ENCODE results near the gene TRPM3.

TRPM3 gene

GRCh38 chr9:70525519-70525918 lies 595.9 kb downstream of the TRPM3 start:
- no peak for DNase-seq (ENCODE audit: low read depth in 2 of 2)

- no peak for DNase-seq (ENCODE audit: low read depth in 2 of 2)
Observed at GRCh38 chr9:70519912-70520724, 601.3 kb downstream of the TRPM3 start.

- no peak for DNase-seq (ENCODE audit: low read depth in 2 of 2)
Observed at GRCh38 chr9:70517926-70518610, 603.4 kb downstream of the TRPM3 start.

- DNase-seq (ENCODE audit: low read depth in 2 of 2) = no peak
Observed at GRCh38 chr9:70514273-70514672, 607.1 kb downstream of the TRPM3 start.

GRCh38 chr9:70511858-70512257 lies 609.6 kb downstream of the TRPM3 start:
- no peak for DNase-seq (ENCODE audit: low read depth in 2 of 2)

GRCh38 chr9:70510157-70510770 lies 611.2 kb downstream of the TRPM3 start:
- DNase-seq (ENCODE audit: low read depth in 2 of 2) = no peak

GRCh38 chr9:70506159-70506558 lies 615.3 kb downstream of the TRPM3 start:
- no peak for DNase-seq (ENCODE audit: low read depth in 2 of 2)

GRCh38 chr9:70504834-70505233 lies 616.6 kb downstream of the TRPM3 start:
- peak in 1 of 2 experiments; percentile 24 for DNase-seq (ENCODE audit: low read depth in 2 of 2)

GRCh38 chr9:70502690-70503089 lies 618.7 kb downstream of the TRPM3 start:
- DNase-seq (ENCODE audit: low read depth in 2 of 2) = no peak

GRCh38 chr9:70500793-70501192 lies 620.6 kb downstream of the TRPM3 start:
- DNase-seq (ENCODE audit: low read depth in 2 of 2) = no peak

- DNase-seq (ENCODE audit: low read depth in 2 of 2) = no peak
Observed at GRCh38 chr9:70499621-70500020, 621.8 kb downstream of the TRPM3 start.

- DNase-seq (ENCODE audit: low read depth in 2 of 2) = no peak
Observed at GRCh38 chr9:70498866-70499265, 622.6 kb downstream of the TRPM3 start.

- DNase-seq (ENCODE audit: low read depth in 2 of 2) = no peak
Observed at GRCh38 chr9:70496244-70496643, 625.2 kb downstream of the TRPM3 start.

GRCh38 chr9:70495514-70495913 lies 625.9 kb downstream of the TRPM3 start:
- DNase-seq (ENCODE audit: low read depth in 2 of 2) = no peak

- DNase-seq (ENCODE audit: low read depth in 2 of 2) = no peak
Observed at GRCh38 chr9:70494221-70494620, 627.2 kb downstream of the TRPM3 start.

- no peak for DNase-seq (ENCODE audit: low read depth in 2 of 2)
Observed at GRCh38 chr9:70493029-70493428, 628.4 kb downstream of the TRPM3 start.

- DNase-seq (ENCODE audit: low read depth in 2 of 2) = no peak
Observed at GRCh38 chr9:70492319-70492777, 629.1 kb downstream of the TRPM3 start.

- DNase-seq (ENCODE audit: low read depth in 2 of 2) = no peak
Observed at GRCh38 chr9:70491426-70492318, 629.7 kb downstream of the TRPM3 start.

GRCh38 chr9:70490478-70490877 lies 630.9 kb downstream of the TRPM3 start:
- no peak for DNase-seq (ENCODE audit: low read depth in 2 of 2)

- no peak for DNase-seq (ENCODE audit: low read depth in 2 of 2)
Observed at GRCh38 chr9:70488793-70489105, 632.7 kb downstream of the TRPM3 start.

GRCh38 chr9:70488098-70488792 lies 633.2 kb downstream of the TRPM3 start:
- DNase-seq (ENCODE audit: low read depth in 2 of 2) = no peak
